K562 treated with DMSO at 1 percent for 48 hours (cell line): ENCODE data around the gene OVAAL. TPM values are rescaled to one million over a fixed set of nuclear protein-coding genes. Genes with fewer than 3 reads are reported as not detected.

Source experiments
- total RNA-seq: library from RNA; unstranded; fragments of 300-600 nt; gene quantifications from 2 replicates; pipeline ENCODE4 v1.2.3, GENCODE V29; 2022; ENCODE audit warnings: low replicate concordance; ENCODE audit errors: extremely low read depth

The OVAAL gene
- not detected in 2 replicates for total RNA-seq

GRCh38 chr1:180558664-180559063 lies at the start of gene OVAAL:
TSS of gene OVAAL (plus strand) at chr1:180558964.

Other genes with a start within 250 kb of the OVAAL start
- not detected in 2 replicates for gene ACBD6, start 56.4 kb upstream of the OVAAL start, total RNA-seq
- gene XPR1, start 73.1 kb downstream of the OVAAL start, total RNA-seq: not detected in 2 replicates